ENCODE measurements around the gene FURIN. TPM values are rescaled to one million over a fixed set of nuclear protein-coding genes. Genes with fewer than 3 reads are reported as not detected.
A peak's percentile ranks its signal among the peaks of the same experiment; 100 is the strongest.

FURIN gene
- total RNA-seq, 4 donors from 2014 or later: 76.7 to 159 (median 118) TPM

DNA sequence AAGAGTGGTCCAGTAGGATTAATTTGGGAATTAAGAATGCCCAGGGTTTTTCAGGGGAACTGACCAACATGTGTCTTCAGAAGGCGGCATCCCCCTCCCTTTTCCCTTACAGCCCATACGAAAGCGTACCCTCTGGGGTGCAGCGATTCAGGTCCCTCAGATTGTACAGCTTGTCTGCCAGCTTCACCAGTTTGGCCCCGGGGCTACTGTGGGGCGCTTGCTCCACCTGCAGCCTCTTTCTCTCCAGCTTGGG lies 63.1 kb downstream of the FURIN start:
- Histone ChIP-seq H3K36me3 (no peaks in the 10 kb centered on the region), H3K27me3 (no peaks in the 10 kb centered on the region), H3K4me1 (peaks cover 47 to 48% of the 10 kb centered on the region in 2 donors), H3K27ac (peak overlapping the region; percentile 84 to 95 (median 89)), H3K9me3 (no peaks in the 10 kb centered on the region), H3K4me3 (peak overlapping the region; percentile 66 to 92 (median 87))
- in situ Hi-C loops (cut with MboI; ENCODE audit: low sequenced_read_pairs in 4 of 4) (no loop called here), intact Hi-C loops (cut with DNase I; ENCODE audit: low total_unique reads) (loop anchor here (5.0 kb wide), 1 partner anchor 214 kb away; the partner anchor contains the start of gene BLM)
- ATAC-seq: no peak
- no peak for DNase-seq
- TF ChIP-seq, protein P1, sequence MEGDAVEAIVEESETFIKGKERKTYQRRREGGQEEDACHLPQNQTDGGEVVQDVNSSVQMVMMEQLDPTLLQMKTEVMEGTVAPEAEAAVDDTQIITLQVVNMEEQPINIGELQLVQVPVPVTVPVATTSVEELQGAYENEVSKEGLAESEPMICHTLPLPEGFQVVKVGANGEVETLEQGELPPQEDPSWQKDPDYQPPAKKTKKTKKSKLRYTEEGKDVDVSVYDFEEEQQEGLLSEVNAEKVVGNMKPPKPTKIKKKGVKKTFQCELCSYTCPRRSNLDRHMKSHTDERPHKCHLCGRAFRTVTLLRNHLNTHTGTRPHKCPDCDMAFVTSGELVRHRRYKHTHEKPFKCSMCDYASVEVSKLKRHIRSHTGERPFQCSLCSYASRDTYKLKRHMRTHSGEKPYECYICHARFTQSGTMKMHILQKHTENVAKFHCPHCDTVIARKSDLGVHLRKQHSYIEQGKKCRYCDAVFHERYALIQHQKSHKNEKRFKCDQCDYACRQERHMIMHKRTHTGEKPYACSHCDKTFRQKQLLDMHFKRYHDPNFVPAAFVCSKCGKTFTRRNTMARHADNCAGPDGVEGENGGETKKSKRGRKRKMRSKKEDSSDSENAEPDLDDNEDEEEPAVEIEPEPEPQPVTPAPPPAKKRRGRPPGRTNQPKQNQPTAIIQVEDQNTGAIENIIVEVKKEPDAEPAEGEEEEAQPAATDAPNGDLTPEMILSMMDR (IDR thresholded peaks at IDR 0.05 in 4 of 5, conservative IDR thresholded peaks at IDR 0.05 in 1 of 5): peak in 1 of 5 experiments; percentile 9
- TF ChIP-seq POLR2A (IDR thresholded peaks at IDR 0.05): peak in 1 of 2 donors; percentile 4

DNA sequence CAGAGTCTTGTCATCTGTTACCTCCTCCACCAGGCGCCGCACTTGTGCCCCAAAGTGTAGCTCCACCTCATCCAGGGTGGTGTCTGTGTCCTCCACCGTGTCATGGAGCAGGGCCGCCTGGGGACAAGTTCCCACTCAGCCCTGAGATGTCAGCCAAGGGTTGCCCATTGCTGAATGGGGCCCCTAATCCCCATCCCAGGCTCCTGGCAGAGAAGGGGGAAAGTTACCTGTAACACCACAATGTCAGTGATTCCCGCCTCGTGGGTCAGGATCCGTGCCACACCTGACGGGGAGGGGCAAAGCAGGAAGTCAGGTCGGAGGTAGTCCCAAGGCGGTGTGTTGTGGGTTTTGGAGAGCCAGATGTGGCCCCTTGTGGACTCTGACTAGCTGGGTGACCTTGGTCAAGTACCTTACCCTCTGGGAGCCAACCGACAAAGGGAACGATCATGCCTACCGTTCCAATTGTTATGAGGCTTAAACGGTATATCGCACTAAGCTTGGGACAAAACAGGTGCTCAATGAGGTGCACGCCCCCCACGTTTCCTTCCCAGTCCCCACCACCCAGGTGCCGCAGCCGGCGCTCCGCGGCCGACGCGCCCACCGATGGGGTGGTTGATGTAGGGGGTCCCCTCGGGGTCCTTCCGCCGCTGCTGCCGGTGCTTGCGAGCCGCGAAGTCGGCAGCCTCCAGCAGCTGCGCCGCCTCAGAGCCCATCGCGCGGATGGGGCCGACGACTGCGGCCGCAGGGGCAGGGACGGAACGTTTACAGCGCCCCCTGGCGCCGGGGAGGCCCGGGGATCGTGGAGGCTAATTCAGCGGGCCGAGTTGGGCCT lies 63.7 kb downstream of the FURIN start, which contains the start of gene HDDC3:
Gene HDDC3 (minus strand): TSS at position 722 of the 832 bp plus-strand sequence. CDS start 9 bp downstream, at position 713.
- Histone ChIP-seq H3K27me3 (no peaks in the 10 kb centered on the region), H3K9me3 (no peaks in the 10 kb centered on the region), H3K36me3 (peaks cover 0 to 5% of the 10 kb centered on the region in 2 donors), H3K27ac (peak within 1 kb of the TSS; percentile 84 to 95 (median 89)), H3K4me1 (peaks cover 47 to 48% of the 10 kb centered on the region in 2 donors), H3K4me3 (peak within 1 kb of the TSS; percentile 66 to 92 (median 87))
- DNase-seq (peak; percentile 72 to 86), ATAC-seq (peak; percentile 49 to 65)
- TF ChIP-seq, protein P1 (IDR thresholded peaks at IDR 0.05 in 4 of 5, conservative IDR thresholded peaks at IDR 0.05 in 1 of 5): peak; percentile 91 to 95 (median 92)
- peak; percentile 34 to 69 for TF ChIP-seq POLR2A (IDR thresholded peaks at IDR 0.05)
- intact Hi-C loops (cut with DNase I; ENCODE audit: low total_unique reads) (loop anchor here (1.0 to 5.0 kb wide), 3 partner anchors 30 to 215 kb away; partner anchors contain the start of genes BLM and PRC1), in situ Hi-C loops (cut with MboI; ENCODE audit: low sequenced_read_pairs in 4 of 4) (no loop called here)

DNA sequence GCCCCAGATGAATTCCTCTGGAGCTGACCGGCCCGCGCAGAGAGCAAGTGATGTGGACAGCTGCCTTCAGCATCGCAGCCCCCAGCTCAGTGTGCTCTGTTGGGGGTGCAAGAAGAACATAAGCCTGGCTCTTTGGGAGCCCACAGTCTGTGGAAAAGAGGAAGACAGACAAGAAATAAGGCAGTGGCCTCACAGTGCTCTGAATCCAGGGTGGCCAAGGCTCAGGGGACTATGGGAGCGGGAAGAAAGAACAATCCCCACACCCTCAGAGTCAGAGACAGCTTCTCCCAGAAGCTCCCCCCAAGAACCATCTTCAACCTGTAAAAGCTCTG lies 64.2 kb downstream of the FURIN start:
- intact Hi-C loops (cut with DNase I; ENCODE audit: low total_unique reads): loop anchor here (1.0 to 5.0 kb wide), 3 partner anchors 30 to 215 kb away; partner anchors contain the start of genes BLM and PRC1
- Histone ChIP-seq H3K4me3 (peak overlapping the region in 3 of 4 donors; percentile 66 to 92 (median 86)), H3K9me3 (no peaks in the 10 kb centered on the region), H3K4me1 (peaks cover 47 to 48% of the 10 kb centered on the region in 2 donors), H3K27ac (peak overlapping the region; percentile 84 to 95 (median 89)), H3K36me3 (peaks cover 0 to 10% of the 10 kb centered on the region in 2 donors), H3K27me3 (no peaks in the 10 kb centered on the region)
- TF ChIP-seq POLR2A (IDR thresholded peaks at IDR 0.05): no peak
- TF ChIP-seq, protein P1 (IDR thresholded peaks at IDR 0.05 in 4 of 5, conservative IDR thresholded peaks at IDR 0.05 in 1 of 5): peak in 1 of 5 experiments; percentile 7
- no peak for DNase-seq
- in situ Hi-C loops (cut with MboI; ENCODE audit: low sequenced_read_pairs in 4 of 4): no loop called here
- no peak for ATAC-seq

Other genes starting within 250 kb of the FURIN start
- 10 to 100 TPM; 11.6 to 18.2 (median 14.5) TPM for gene BLM, start 151.2 kb upstream of the FURIN start, total RNA-seq
- 10 to 100 TPM in 2 of 4 donors, 1 to 10 TPM in 2; 5.3 to 13.5 (median 10.1) TPM for gene FES, start 15.9 kb downstream of the FURIN start, total RNA-seq
- 100 to 1,000 TPM in 2 of 4 donors, 10 to 100 TPM in 2; 56.8 to 124 (median 92.4) TPM for gene MAN2A2, start 34.7 kb downstream of the FURIN start, total RNA-seq
- 10 to 100 TPM; 13.4 to 22.2 (median 17.2) TPM for gene HDDC3, start 64.0 kb downstream of the FURIN start, total RNA-seq
- gene UNC45A, start 66.7 kb downstream of the FURIN start, total RNA-seq: 1 to 10 TPM; 6.8 to 9.6 (median 7.6) TPM
- 1 to 10 TPM; 1.4 to 4.8 (median 4.4) TPM for gene RCCD1, start 86.3 kb downstream of the FURIN start, total RNA-seq
- gene PRC1, start 125.9 kb downstream of the FURIN start, total RNA-seq: 1 to 10 TPM; 1.4 to 9.9 (median 4.9) TPM
- gene VPS33B, start 154.0 kb downstream of the FURIN start, total RNA-seq: 1 to 10 TPM; 3.3 to 7.7 (median 4.3) TPM
- under 1 TPM; 0.36 to 0.89 (median 0.67) TPM for gene SV2B, start 231.7 kb downstream of the FURIN start, total RNA-seq

Data from gastrocnemius medialis (tissue), 4 donors.